ENCODE data around the gene AVL9.
"Not testable (repeated sequence)": the region's sequence is repeated elsewhere in the genome, so short reads cannot be mapped to it uniquely, and the experiment has no call there.

The AVL9 gene

GRCh38 chr7:32495298-32496051, at the start of gene AVL9:
AVL9 (plus strand) TSS chr7:32495489; CDS start chr7:32495710, 221 bp downstream.
- peak; percentile 94 for DNase-seq

GRCh38 chr7:32447218-32447617, 48.1 kb upstream of the AVL9 start:
- no peak for DNase-seq

- no peak for DNase-seq
Observed at GRCh38 chr7:32453341-32454011, 41.8 kb upstream of the AVL9 start.

- DNase-seq: no peak
Observed at GRCh38 chr7:32458025-32458424, 37.3 kb upstream of the AVL9 start.

- DNase-seq: no peak
Observed at GRCh38 chr7:32459788-32460187, 35.5 kb upstream of the AVL9 start.

- no peak for DNase-seq
Observed at GRCh38 chr7:32461484-32461883, 33.8 kb upstream of the AVL9 start.

DNA sequence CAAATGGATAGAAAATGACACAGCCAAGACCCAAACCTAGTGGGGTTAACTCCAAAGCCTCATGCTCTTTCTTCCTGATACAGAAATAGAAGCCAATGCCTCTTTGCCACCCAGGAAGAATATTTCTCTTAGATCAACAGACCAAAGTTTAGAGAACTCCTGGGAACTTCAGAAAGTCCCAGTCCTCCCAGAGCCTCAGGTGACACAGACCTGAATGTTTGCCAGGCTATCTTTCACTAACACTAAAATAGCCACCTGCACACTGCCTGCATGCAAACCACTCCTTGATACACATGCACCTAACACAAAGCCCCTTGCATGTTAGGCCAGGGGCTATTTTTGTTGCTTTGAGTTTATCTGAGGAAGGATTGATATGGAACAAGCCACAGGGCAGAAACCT, 32.8 kb upstream of the AVL9 start:
- DNase-seq: no peak

DNA sequence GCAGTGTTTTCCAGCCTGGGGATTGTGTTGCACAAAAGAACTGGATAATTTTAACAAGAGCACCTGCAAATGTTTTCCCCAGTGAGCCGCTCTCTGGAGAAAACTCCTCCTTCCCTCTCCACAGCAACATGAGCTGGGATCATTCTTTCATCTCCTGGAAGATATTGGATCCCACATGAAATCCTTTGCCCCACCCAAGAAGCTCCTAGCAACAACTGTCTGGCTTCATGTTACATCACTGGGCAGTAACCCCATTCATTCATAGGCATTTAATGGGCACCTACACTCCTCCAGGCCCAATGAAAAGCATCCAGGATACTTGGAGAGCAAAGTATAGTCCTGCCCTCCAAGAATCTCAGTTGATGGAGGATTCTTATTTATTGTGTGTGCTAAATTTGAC, 32.3 kb upstream of the AVL9 start:
- DNase-seq: no peak

GRCh38 chr7:32464641-32465416, 30.5 kb upstream of the AVL9 start:
- DNase-seq: not testable (repeated sequence)

DNA sequence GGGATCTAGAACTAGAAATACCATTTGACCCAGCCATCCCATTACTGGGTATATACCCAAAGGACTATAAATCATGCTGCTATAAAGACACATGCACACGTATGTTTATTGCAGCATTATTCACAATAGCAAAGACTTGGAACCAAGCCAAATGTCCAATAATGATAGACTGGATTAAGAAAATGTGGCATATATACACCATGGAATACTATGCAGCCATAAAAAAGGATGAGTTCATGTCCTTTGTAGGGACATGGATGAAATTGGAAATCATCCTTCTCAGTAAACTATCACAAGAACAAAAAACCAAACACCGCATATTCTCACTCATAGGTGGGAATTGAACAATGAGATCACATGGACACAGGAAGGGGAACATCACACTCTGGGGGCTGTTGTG, 25.3 kb upstream of the AVL9 start:
- DNase-seq: not testable (repeated sequence)

- DNase-seq: no peak
Observed at GRCh38 chr7:32470871-32471270, 24.4 kb upstream of the AVL9 start.

DNA sequence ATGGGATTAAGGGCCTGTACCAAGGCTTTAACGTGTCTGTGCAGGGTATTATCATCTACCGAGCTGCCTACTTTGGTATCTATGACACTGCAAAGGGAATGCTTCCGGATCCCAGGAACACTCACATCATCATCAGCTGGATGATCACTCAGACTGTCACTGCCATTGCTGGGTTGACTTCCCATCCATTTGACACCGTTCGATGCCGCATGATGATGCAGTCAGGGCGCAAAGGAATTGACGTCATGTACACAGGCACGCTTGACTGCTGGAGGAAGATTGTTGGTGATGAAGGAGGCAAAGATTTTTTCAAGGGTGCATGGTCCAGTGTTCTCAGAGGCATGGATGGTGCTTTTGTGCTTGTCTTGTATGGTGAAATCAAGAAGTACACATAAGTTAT, 23.3 kb upstream of the AVL9 start:
- no peak for DNase-seq

GRCh38 chr7:32474008-32474407, 21.3 kb upstream of the AVL9 start:
- no peak for DNase-seq

DNA sequence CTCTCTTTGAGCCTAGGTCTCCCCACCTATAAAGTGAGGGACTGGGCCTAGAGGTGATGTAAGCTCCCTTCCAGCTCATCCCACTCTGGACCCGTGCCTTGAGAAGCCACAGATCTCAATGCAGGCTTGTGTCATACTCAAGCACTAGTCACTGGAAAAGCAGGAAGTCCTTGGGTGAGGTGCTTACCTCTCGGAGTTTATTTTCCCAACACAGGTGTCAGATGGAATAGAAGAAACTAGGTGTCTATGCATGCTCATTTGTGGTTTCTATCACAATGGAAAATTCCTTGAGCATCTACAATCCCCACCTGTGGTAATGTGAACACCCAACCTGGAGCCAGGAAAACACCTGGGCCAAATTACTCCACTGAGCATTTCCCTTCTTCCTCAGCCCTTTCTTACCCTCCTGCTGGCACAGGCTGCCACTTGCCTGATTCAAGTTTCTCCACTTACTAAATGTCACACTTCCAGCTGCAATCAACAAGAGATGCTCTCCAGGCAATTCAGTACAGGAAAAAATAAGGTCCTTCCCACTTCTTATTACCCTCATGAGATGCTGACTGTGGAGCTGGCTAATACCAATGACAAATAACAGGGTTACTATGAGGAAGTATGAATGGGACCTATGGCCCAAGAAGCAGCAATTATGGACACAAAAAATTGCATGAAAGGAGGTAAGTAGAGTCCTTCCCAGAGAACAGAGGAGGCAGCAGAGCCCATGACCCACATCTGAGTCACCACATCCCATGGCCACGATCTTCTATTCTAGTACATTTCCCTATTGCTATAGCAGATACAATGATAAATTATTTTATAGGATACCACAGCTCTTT, 18.3 kb upstream of the AVL9 start:
- DNase-seq: no peak

DNA sequence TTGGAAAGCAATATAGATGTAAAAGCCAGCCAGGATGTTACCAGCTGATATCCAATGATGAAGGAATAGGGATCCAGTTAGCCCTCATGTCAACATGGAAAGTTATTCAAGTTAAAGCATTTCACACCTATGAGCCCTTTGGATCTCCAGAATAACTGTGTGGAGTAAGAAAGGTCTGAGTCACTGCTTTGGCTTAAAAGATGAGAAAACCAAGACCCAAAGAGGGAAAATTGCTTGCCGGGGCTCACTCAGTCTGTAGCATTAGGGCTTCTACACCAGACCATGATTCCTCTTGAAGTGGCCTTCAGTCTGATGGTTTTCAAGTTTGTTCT, 17.7 kb upstream of the AVL9 start:
- DNase-seq: no peak

DNA sequence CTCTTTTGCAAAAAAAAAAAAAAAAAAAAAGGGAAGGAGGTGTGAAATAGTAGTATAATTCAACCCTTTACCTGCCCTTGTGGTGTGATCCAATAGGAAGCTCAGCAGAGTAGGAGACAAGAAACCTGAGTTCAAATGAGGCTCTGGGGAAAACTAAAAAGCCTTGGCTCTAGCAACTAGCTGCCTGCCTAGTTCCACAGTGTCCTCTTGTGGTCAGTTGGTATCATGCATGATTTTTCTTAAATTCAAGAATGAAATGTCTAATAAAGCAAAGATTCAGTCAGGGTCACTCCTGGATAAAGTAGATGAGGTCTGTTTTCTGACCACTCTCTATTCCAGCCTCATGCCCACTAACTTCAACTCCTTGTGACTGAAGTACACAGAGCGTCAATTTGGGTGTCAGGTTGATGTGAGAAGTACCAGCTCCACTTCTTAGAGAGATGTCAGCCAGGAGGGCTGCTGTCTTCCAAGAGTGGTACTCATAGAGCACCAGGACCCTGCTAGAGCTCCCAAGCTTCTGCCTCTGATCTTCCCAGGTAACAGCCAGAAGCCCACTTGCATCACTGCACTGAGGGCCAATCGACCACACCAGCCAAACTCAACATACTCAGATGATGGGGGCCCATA, 15.6 kb upstream of the AVL9 start:
- peak; percentile 62 for DNase-seq

GRCh38 chr7:32481176-32481575, 14.1 kb upstream of the AVL9 start:
- DNase-seq: no peak

DNA sequence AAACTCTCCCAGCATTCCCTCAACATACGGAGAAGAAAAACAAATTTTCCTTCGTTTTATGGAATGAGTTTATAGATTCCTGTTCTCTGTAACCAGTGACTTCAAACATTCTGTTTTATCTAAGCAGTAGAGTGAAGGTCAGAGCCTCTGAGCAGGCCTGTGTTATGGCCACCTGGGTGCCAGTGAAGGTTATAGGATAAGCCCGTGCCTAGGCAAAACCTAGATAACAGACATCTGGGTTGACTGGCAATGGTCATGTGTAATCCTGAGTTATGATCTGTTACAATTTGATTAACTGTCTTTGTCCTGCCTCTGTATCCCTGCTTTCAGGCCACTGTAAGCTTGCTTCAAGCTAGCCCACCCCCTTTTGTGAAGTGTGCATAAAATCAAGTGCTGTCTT, 13.4 kb upstream of the AVL9 start:
- no peak for DNase-seq

- DNase-seq: no peak
Observed at GRCh38 chr7:32489788-32490126, 5.5 kb upstream of the AVL9 start.

DNA sequence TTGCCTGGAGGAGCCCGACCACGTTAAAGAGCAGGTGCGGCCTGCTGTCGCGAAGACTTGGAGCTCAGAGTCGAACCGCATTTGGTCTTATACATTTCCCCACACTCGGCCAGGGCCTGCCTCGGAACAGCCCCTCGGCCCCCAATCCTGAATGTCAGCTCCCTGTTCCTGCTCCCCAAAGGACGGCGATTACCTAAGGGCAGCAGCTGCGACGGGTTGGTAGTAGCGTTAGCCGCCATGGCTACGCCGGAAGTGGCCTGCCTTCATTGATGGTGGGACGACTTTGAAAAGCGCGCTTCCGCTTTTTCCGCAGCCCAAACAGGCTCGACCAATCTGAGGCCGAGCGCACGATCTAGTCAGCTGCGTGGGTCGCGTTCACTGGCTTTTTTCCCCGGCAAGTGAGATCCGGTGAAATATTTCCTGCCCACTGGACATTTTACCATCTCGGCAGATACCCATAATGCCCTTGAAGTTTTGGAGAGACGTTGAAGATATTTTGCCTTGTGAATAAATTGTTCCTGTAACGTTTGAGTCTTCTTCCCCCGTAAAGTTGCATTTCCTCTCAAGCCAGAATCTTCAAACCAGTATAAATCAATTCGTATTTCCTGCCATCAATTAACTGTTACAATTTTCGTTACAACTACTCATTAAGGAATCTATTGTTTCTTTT, 5.0 kb upstream of the AVL9 start, which contains the start of gene LSM5:
Gene LSM5, minus strand, starts transcription at position 254 of the 670 bp plus-strand sequence. Its CDS starts 15 bp downstream, at position 239.
- DNase-seq: peak; percentile 92

GRCh38 chr7:32494946-32495297, 367 bp upstream of the AVL9 start:
- no peak for DNase-seq
